ENCODE data around the gene TK1. TPM values are rescaled to one million over a fixed set of nuclear protein-coding genes. Genes with fewer than 3 reads are reported as not detected.

Gene TK1
- total RNA-seq, 6 experiments from 2014 or later: 75.8 to 145 (median 136) TPM

GRCh38 chr17:78180508-78180907, 6.3 kb downstream of the TK1 start:
- TF ChIP-seq CTCF (IDR thresholded peaks at IDR 0.05): no peak
- no peak for DNase-seq
- H3K27me3 Mint-ChIP-seq (ENCODE audit: insufficient read depth): 0 out of 2 replicates have a peak, but pooled peaks cover 2% of the 10 kb centered on the region
- H3K9me3 Mint-ChIP-seq: no peaks in the 10 kb centered on the region
- H3K4me3 Mint-ChIP-seq: no peak overlapping the region
- H3K36me3 Mint-ChIP-seq (ENCODE audit: low read depth): peaks cover 21% of the 10 kb centered on the region; the same call in 1 of the 2 replicates
- H3K27ac Mint-ChIP-seq: no peak overlapping the region
- peaks cover 33% of the 10 kb centered on the region for H3K4me1 Mint-ChIP-seq (ENCODE audit: low read depth)

DNA sequence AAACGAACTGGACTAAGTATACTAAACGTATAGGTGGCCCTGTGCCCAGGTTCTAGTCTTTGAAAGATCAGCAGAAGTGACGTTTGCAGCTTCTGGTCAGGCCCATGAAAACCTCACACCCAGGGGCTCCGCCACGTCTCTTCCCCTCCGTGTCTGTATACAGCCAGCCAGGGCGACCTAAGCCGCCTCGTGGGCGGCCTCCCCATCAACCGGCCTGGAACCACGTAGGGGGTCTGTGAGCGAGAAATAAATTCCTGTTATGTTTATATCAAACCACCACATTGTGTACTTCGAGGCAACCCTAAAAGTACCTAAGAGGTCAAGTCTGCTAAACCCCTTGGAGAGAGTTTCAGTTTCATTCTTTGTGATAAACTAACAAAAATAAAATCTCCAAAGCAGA, 6.8 kb downstream of the TK1 start:
- no peak for TF ChIP-seq CTCF (IDR thresholded peaks at IDR 0.05)
- Mint-ChIP-seq H3K4me3 (no peak overlapping the region), H3K4me1 (ENCODE audit: low read depth) (peaks cover 29% of the 10 kb centered on the region), H3K27ac (no peak overlapping the region), H3K27me3 (ENCODE audit: insufficient read depth) (0 out of 2 replicates have a peak, but pooled peaks cover 2% of the 10 kb centered on the region), H3K36me3 (ENCODE audit: low read depth) (peaks cover 20% of the 10 kb centered on the region; the same call in 1 of the 2 replicates), H3K9me3 (no peaks in the 10 kb centered on the region)
- DNase-seq: no peak

DNA sequence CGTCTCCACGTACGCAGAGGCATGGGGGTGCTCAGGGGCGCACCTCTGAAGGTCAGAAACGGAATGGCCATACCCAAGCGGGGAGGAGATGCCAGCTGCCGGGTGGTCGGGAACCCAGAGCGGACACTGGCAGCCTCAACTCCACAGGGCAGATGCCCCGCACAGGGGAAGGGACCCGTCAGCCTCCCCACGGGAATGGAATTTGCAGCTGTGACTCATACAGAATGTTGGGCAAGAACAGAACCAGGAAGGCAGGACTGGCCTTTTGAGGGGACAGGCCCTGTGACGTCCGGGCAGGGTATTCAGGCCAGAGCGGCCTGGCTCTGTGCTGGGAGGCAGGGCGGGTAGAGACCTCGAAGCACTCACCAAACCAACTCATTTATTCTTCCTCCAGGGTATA, 7.5 kb downstream of the TK1 start:
- no peak for TF ChIP-seq CTCF (IDR thresholded peaks at IDR 0.05)
- no peaks in the 10 kb centered on the region for H3K9me3 Mint-ChIP-seq
- H3K36me3 Mint-ChIP-seq (ENCODE audit: low read depth): peaks cover 16% of the 10 kb centered on the region; the same call in 1 of the 2 replicates
- H3K4me3 Mint-ChIP-seq: no peak overlapping the region
- peaks cover 22% of the 10 kb centered on the region for H3K4me1 Mint-ChIP-seq (ENCODE audit: low read depth)
- H3K27me3 Mint-ChIP-seq (ENCODE audit: insufficient read depth): 0 out of 2 replicates have a peak, but pooled peaks cover 2% of the 10 kb centered on the region
- peak; percentile 26 for DNase-seq
- peak overlapping the region; percentile 39 for H3K27ac Mint-ChIP-seq

DNA sequence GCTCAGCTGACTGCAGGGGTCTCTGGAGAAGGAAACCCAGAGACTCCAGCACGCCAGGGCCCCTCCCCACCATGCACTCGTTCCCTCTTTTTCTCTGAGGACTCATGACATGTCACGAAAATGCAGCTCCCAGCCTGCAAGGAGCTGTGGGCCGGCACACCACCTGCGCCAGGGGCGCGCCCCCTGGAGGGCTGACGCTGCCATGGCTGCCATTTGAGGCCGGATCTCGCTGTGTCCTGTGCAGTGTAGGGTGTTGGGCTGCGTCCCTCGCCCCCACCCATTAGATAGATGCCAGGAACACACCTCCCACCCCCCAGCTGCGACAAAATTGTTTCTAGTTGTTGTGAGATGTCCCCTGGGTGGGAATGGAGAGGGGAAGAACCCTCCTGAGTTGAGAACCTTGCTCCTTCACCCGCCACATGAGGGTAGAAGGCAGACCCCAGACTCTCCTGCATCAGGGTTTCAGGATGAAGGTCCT, 10.3 kb downstream of the TK1 start:
- no peaks in the 10 kb centered on the region for H3K9me3 Mint-ChIP-seq
- peaks cover 16% of the 10 kb centered on the region; the same call in 1 of the 2 replicates for H3K36me3 Mint-ChIP-seq (ENCODE audit: low read depth)
- peaks cover 4% of the 10 kb centered on the region; the same call in 1 of the 2 replicates for H3K27me3 Mint-ChIP-seq (ENCODE audit: insufficient read depth)
- TF ChIP-seq CTCF (IDR thresholded peaks at IDR 0.05): peak; percentile 94
- H3K27ac Mint-ChIP-seq: no peak overlapping the region
- DNase-seq: peak; percentile 22
- peaks cover 27% of the 10 kb centered on the region for H3K4me1 Mint-ChIP-seq (ENCODE audit: low read depth)
- H3K4me3 Mint-ChIP-seq: no peak overlapping the region

GRCh38 chr17:78175643-78175981, 11.2 kb downstream of the TK1 start:
- TF ChIP-seq CTCF (IDR thresholded peaks at IDR 0.05): no peak
- no peak overlapping the region for H3K4me3 Mint-ChIP-seq
- H3K4me1 Mint-ChIP-seq (ENCODE audit: low read depth): peaks cover 26% of the 10 kb centered on the region
- no peak for DNase-seq
- peaks cover 4% of the 10 kb centered on the region; the same call in 1 of the 2 replicates for H3K27me3 Mint-ChIP-seq (ENCODE audit: insufficient read depth)
- no peaks in the 10 kb centered on the region for H3K9me3 Mint-ChIP-seq
- no peak overlapping the region for H3K27ac Mint-ChIP-seq
- H3K36me3 Mint-ChIP-seq (ENCODE audit: low read depth): peaks cover 15% of the 10 kb centered on the region; the same call in 1 of the 2 replicates

Measured in HFFc6 (cell line).